ENCODE measurements around the gene ARFIP1.

The ARFIP1 gene

DNA sequence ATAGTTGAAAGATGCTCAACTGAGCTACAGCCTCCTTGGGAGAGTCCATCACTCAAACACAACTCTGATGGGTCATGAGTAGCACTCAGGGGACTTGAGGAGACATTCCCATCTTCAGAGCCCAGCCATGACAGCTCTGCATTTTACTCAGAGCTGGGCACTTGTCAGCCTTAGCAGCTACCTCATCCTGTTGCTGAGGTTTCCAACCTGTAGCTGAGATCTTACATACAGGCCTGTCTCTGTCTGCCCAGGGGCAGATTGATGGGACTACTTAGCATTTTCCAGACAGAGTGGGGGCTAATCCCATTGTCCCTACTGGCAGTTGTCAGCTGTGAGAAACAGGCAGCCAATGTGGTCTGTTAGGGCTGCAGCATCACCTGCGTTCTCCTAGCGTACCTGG is 159.9 kb downstream of the ARFIP1 start:
- DNase-seq (ENCODE audit: low spot score) = no peak

- no peak for DNase-seq (ENCODE audit: low spot score)
Observed at GRCh38 chr4:152940461-152940860, 160.7 kb downstream of the ARFIP1 start.

GRCh38 chr4:152941411-152941810 is 161.7 kb downstream of the ARFIP1 start:
- no peak for DNase-seq (ENCODE audit: low spot score)

GRCh38 chr4:152942346-152942745 is 162.6 kb downstream of the ARFIP1 start:
- no peak for DNase-seq (ENCODE audit: low spot score)

DNA sequence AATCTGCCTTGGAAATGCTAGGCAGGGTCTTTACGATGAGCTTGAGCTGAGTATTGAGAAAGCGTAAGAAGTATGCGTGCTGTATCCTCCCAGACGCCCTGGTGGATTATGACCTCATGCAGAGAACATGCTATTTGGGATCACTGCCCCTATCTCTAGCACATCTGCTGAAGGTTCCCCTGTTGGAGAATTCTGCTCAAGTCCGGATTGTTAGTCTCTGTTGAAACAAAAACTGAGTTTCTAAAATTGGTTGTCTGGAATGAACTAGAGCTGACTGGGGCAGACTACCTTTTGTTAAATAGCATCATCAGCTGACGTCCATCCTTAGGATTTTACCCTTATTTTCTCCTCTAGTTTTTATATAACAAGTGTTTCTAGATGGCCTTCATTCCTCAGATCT is 163.9 kb downstream of the ARFIP1 start:
- DNase-seq (ENCODE audit: low spot score) = no peak

- no peak for DNase-seq (ENCODE audit: low spot score)
Observed at GRCh38 chr4:152944666-152945320, 165.0 kb downstream of the ARFIP1 start.

- DNase-seq (ENCODE audit: low spot score) = no peak
Observed at GRCh38 chr4:152945639-152946038, 165.9 kb downstream of the ARFIP1 start.

GRCh38 chr4:152946446-152946845 is 166.7 kb downstream of the ARFIP1 start:
- DNase-seq (ENCODE audit: low spot score) = no peak

- DNase-seq (ENCODE audit: low spot score) = no peak
Observed at GRCh38 chr4:152947311-152947710, 167.6 kb downstream of the ARFIP1 start.

DNA sequence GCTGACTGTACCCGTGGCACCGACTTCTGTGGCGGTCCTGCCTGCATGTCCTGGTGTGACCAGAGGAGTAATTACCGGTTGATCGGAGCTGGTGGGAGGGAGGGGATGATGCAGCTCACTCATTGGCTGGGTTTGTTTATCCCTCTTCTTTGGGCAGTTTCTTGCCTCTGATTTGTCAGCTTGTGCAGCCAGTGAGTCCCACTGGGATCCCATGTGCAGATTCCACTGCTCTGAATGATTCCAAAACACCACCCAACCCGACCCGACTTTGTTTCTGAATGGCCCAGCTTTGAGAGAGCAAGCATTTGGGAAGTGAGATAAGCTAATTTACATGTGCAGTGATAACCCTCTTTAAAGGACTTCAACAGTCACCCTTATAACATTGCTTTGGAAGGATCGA is 170.2 kb downstream of the ARFIP1 start:
- DNase-seq (ENCODE audit: low spot score) = no peak

GRCh38 chr4:152950402-152951274 is 170.9 kb downstream of the ARFIP1 start:
- no peak for DNase-seq (ENCODE audit: low spot score)

GRCh38 chr4:152951348-152951747 is 171.6 kb downstream of the ARFIP1 start:
- no peak for DNase-seq (ENCODE audit: low spot score)

GRCh38 chr4:152953514-152953913 is 173.8 kb downstream of the ARFIP1 start:
- no peak for DNase-seq (ENCODE audit: low spot score)

- DNase-seq (ENCODE audit: low spot score) = no peak
Observed at GRCh38 chr4:152954741-152955140, 175.0 kb downstream of the ARFIP1 start.

DNA sequence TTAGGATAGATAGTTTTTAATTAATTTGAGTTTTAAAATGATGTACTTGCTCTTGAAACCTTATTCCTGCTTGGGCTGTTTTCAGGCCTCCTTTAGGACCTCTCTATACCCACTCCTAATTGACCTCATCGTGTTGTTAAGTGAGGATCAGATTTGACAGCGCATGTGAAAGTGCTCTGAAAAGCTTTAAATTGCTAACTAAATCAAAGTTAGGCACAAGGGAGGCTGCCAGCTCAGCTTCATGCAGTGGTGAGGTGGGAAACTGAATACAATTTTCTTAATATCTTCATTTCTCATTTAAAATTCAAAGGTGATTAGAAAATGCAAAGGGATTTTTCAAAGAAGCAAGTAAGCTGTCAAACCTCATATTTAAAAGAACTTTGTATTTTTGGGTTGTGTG is 176.4 kb downstream of the ARFIP1 start:
- DNase-seq (ENCODE audit: low spot score) = no peak

DNA sequence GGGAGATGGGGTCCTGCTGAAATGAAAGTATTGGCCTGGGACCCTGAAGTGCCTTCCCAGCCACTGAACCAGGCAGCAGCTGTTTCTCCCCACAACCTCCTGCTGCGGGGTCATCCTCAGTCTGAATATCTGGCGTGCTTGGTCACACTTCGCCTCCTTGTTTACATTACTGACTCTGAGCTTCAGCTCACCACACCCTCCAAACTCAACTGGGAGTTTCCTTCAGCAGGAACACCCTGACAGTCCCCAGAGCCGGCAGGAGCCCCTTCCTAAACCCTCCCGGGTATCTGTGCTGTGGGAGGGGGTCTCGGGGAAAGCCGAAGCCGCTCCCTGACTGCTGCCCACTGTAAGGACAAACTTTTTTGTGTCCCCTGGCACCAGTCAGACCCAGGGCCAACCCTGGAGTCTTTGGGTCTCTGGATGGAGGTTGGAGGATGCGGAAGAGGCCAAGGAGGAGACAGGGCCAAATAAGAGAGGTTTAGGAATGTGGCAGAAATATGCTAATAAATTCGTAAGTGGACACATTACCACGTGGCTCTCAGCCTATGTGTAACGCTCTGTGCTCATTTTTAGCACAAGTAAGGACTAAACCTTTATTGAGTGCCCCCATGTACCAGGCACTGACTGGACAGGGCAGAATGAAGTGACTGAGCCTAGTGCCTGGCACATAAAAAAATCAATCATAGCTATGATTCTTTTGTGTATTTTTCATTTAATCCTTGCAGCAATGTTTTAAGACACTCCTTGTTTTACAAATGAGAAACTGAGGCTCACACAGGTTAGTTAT is 177.1 kb downstream of the ARFIP1 start:
- peak; percentile 23 for DNase-seq (ENCODE audit: low spot score)

- DNase-seq (ENCODE audit: low spot score) = peak; percentile 35
Observed at GRCh38 chr4:152957437-152958171, 177.8 kb downstream of the ARFIP1 start.

- DNase-seq (ENCODE audit: low spot score) = peak; percentile 56
Observed at GRCh38 chr4:152959080-152959479, 179.3 kb downstream of the ARFIP1 start.

DNA sequence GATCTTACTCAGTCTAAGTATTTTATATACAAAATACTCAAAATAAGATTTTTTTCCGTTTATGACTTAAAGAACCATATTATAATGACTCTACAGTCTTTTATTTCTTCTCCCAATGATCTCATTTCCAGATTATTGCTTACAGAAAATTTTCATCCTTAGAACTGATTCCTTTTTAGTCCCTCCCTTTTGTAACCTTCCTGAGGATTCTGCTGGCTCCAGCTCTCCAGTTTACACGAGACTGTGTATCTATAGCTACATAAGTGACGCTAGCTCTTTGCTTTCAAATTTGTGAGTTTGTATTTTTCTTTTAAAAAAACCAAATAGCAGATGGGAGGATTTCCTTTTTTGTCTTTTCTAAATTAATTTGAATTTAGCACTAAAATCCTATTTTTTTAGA is 180.3 kb downstream of the ARFIP1 start:
- DNase-seq (ENCODE audit: low spot score) = no peak

DNA sequence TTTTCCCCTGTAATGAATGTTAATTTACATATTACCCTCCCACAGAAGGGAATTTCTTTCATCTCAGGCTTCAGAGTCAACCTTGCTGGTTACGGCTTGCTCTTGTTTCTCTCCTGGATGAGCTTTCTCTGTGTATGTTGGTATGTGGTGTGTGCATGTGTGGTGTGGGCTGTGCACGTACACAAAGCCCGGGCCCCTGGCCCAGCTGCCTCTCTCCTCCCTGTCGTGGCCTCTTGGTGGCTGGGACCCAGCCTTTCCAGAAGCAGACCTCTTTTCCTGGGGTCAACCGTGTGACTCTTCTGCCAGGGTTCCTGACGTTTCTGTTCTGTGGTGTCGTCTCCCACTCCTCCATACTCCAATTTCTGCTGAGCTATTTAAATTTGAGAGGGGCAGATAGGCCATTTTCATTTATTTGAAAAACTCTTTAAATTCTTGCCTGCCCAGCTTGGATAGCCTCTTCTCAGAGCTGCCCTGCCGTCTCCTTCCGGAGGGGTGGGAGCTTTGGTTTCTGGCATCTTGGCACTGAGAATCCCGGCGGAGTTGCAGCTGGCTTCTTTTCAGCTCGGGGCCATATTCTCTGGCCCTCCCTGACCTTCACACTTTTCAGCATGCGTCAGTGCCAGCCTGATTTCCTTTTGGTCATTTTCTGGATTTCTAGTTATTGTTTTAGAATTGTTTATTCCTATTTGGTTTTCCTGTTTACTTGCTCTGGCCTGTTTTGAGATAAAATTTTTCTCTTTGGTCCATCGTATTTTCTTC is 181.4 kb downstream of the ARFIP1 start:
- no peak for DNase-seq (ENCODE audit: low spot score)

DNA sequence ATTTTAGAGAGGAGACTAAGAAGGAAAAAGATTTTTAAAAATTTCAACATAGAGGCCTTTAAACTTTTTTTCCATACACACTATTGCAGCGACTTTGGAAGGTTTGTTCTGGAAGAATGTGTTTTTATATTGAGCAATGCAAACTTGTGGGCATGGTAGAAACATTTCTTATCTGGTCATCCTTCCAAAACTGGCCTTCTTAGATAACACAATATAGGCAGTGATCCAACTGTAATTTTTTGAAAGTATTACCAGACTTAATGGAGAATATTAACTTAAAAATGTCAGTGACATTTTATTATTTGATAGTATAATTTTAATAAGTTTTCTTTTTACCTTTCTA is 182.0 kb downstream of the ARFIP1 start:
- DNase-seq (ENCODE audit: low spot score) = no peak

All from SW480 (cell line).